NCI-H748 (cell line): ENCODE data around the gene RAB8A.
"Not testable (repeated sequence)": the region's sequence is repeated elsewhere in the genome, so short reads cannot be mapped to it uniquely, and the experiment has no call there.

Experiments used
- DNase-seq: peaks from one replicate; lab custom pipeline; 2025; ENCODE audit not compliant: unreplicated experiment; lab: John Stamatoyannopoulos, UW

The RAB8A gene

GRCh38 chr19:16167055-16167454 is 55.4 kb downstream of the RAB8A start:
- no peak for DNase-seq

GRCh38 chr19:16168465-16169081 is 56.9 kb downstream of the RAB8A start:
- DNase-seq = no peak

- no peak for DNase-seq
These were observed 58.4 kb downstream of the RAB8A start for GRCh38 chr19:16170134-16170533.

GRCh38 chr19:16175954-16176353 is 64.3 kb downstream of the RAB8A start:
- DNase-seq = peak; percentile 1

- DNase-seq = not testable (repeated sequence)
These were observed 67.2 kb downstream of the RAB8A start for GRCh38 chr19:16178866-16179265.

- DNase-seq = no peak
These were observed 68.9 kb downstream of the RAB8A start for GRCh38 chr19:16180611-16181010.
